WTC11 (cell line): Measurements from ENCODE around the gene CD6. TPM values are rescaled to one million over a fixed set of nuclear protein-coding genes. Genes with fewer than 3 reads are reported as not detected.
A peak's percentile ranks its signal among the peaks of the same experiment; 100 is the strongest.

ENCODE experiments used
- ATAC-seq: fragments of 200-7000 bp; cut with Tn5 transposase; 2 replicates; pipeline ENCODE4 v1.10.0; 2021; ENCODE audit warnings: mild to moderate bottlenecking, moderate library complexity
- CTCF ChIA-PET: fragments of 300-600 bp; sonication (Branson Sonifier 250); formaldehyde crosslinking; loops from one replicate; lab custom pipeline; 2021; ENCODE audit warnings: antibody characterized with exemption; lab: Charles Lee
- POLR2A ChIA-PET: fragments of 350-600 bp; sonication (Branson Sonifier 250); formaldehyde crosslinking; loops from one replicate; lab custom pipeline; 2021; ENCODE audit warnings: antibody characterized with exemption; lab: Charles Lee
- DNase-seq: peaks from one replicate; pipeline ENCODE4 v3.0.0; 2021; ENCODE audit warnings: low spot score
- H3K27ac Mint-ChIP-seq: 2 replicates; pipeline ENCODE4 v1.8.0; 2021; ENCODE audit warnings: mixed read lengths
- H3K27me3 Mint-ChIP-seq: 2 replicates; pipeline ENCODE4 v1.8.0; 2021; ENCODE audit warnings: low read depth, mild to moderate bottlenecking, moderate library complexity, mixed read lengths
- H3K36me3 Mint-ChIP-seq: 2 replicates; pipeline ENCODE4 v1.8.0; 2021; ENCODE audit warnings: mixed read lengths
- H3K4me1 Mint-ChIP-seq: 2 replicates; pipeline ENCODE4 v1.8.0; 2022; ENCODE audit warnings: mixed read lengths
- H3K4me3 Mint-ChIP-seq: 2 replicates; pipeline ENCODE4 v1.8.0; 2021; ENCODE audit warnings: mild to moderate bottlenecking, moderate library complexity, mixed read lengths
- H3K9me3 Mint-ChIP-seq: 2 replicates; pipeline ENCODE4 v1.8.0; 2021; ENCODE audit warnings: mixed read lengths
- ATF3 ChIP-seq: sonication (generic); formaldehyde crosslinking; conservative IDR thresholded peaks from 2 replicates; pipeline ENCODE4 v1.8.1; 2022; ENCODE audit warnings: mild to moderate bottlenecking, missing genetic modification reagents
- CBFB ChIP-seq: sonication (generic); formaldehyde crosslinking; IDR thresholded peaks from 2 replicates; pipeline ENCODE4 v1.8.1; 2022; ENCODE audit warnings: mild to moderate bottlenecking, low read depth, missing genetic modification reagents
- CREM ChIP-seq: sonication (generic); formaldehyde crosslinking; IDR thresholded peaks from 2 replicates; pipeline ENCODE4 v1.8.1; 2022; ENCODE audit warnings: mild to moderate bottlenecking, missing genetic modification reagents, moderate library complexity
- E2F5 ChIP-seq: sonication (generic); formaldehyde crosslinking; IDR thresholded peaks from 2 replicates; pipeline ENCODE4 v1.8.1; 2022; ENCODE audit warnings: mild to moderate bottlenecking, moderate library complexity, missing genetic modification reagents
- FOXK1 ChIP-seq: sonication (generic); formaldehyde crosslinking; IDR thresholded peaks from 2 replicates; pipeline ENCODE4 v1.8.0; 2022; ENCODE audit warnings: mild to moderate bottlenecking, moderate library complexity, missing genetic modification reagents
- FOXP4 ChIP-seq: sonication (generic); formaldehyde crosslinking; IDR thresholded peaks from 2 replicates; pipeline ENCODE4 v1.8.0; 2022; ENCODE audit warnings: mild to moderate bottlenecking, missing genetic modification reagents
- HMGXB4 ChIP-seq: sonication (generic); formaldehyde crosslinking; IDR thresholded peaks from 2 replicates; pipeline ENCODE4 v1.8.1; 2023; ENCODE audit warnings: mild to moderate bottlenecking, moderate library complexity, missing genetic modification reagents
- MXD4 ChIP-seq: fragments of 250-450 bp; sonication (Bioruptor Pico); IDR thresholded peaks from 2 replicates; pipeline ENCODE4 v1.8.0; 2021; ENCODE audit warnings: mild to moderate bottlenecking, moderate library complexity, borderline replicate concordance
- NR1H2 ChIP-seq: sonication (generic); formaldehyde crosslinking; IDR thresholded peaks from 2 replicates; pipeline ENCODE4 v1.9.0; 2021; ENCODE audit warnings: mild to moderate bottlenecking, moderate library complexity, missing genetic modification reagents
- RELA ChIP-seq: sonication (generic); formaldehyde crosslinking; IDR thresholded peaks from 2 replicates; pipeline ENCODE4 v1.8.1; 2022; ENCODE audit warnings: missing genetic modification reagents, mild to moderate bottlenecking, borderline replicate concordance
- SMAD3 ChIP-seq: sonication (generic); formaldehyde crosslinking; IDR thresholded peaks from 2 replicates; pipeline ENCODE4 v1.8.0; 2022; ENCODE audit warnings: missing genetic modification reagents, mild to moderate bottlenecking, borderline replicate concordance
- SMAD4 ChIP-seq: sonication (generic); formaldehyde crosslinking; IDR thresholded peaks from 2 replicates; pipeline ENCODE4 v1.8.0; 2022; ENCODE audit warnings: mild to moderate bottlenecking, missing genetic modification reagents
- STAT6 ChIP-seq: sonication (generic); formaldehyde crosslinking; conservative IDR thresholded peaks from 2 replicates; pipeline ENCODE4 v1.8.1; 2023; ENCODE audit warnings: mild to moderate bottlenecking, low read depth, missing genetic modification reagents, moderate library complexity
- ZMAT4 ChIP-seq: fragments of 250-450 bp; sonication (Bioruptor Pico); IDR thresholded peaks from 2 replicates; pipeline ENCODE4 v1.9.0; 2021; ENCODE audit warnings: mild to moderate bottlenecking
- ZNF317 ChIP-seq: sonication (generic); formaldehyde crosslinking; IDR thresholded peaks from 2 replicates; pipeline ENCODE4 v1.8.1; 2023; ENCODE audit warnings: low read depth, mild to moderate bottlenecking, moderate library complexity, missing genetic modification reagents, borderline replicate concordance
- total RNA-seq: library from RNA; stranded (reverse); gene quantifications from 3 replicates; pipeline ENCODE4 v1.2.3, GENCODE V29; 2021
- TF ChIP-seq, protein P1 (sequence below): sonication (generic); formaldehyde crosslinking; IDR thresholded peaks from 2 replicates; pipeline ENCODE4 v1.8.0; 2023; ENCODE audit warnings: missing genetic modification reagents
- TF ChIP-seq, protein P2 (sequence below): sonication (generic); formaldehyde crosslinking; IDR thresholded peaks from 2 replicates; pipeline ENCODE4 v1.8.1; 2023; ENCODE audit warnings: mild to moderate bottlenecking, missing genetic modification reagents
- TF ChIP-seq, protein P3 (sequence below): sonication (generic); formaldehyde crosslinking; IDR thresholded peaks from 2 replicates; pipeline ENCODE4 v1.8.1; 2023; ENCODE audit warnings: mild to moderate bottlenecking, missing genetic modification reagents, borderline replicate concordance
- TF ChIP-seq, protein P4 (sequence below): sonication (generic); formaldehyde crosslinking; IDR thresholded peaks from 2 replicates; pipeline ENCODE4 v1.8.1; 2023; ENCODE audit warnings: mild to moderate bottlenecking, missing genetic modification reagents, moderate library complexity

Gene CD6
- total RNA-seq, 1 experiment from 2014 or later: 1.0 TPM

DNA sequence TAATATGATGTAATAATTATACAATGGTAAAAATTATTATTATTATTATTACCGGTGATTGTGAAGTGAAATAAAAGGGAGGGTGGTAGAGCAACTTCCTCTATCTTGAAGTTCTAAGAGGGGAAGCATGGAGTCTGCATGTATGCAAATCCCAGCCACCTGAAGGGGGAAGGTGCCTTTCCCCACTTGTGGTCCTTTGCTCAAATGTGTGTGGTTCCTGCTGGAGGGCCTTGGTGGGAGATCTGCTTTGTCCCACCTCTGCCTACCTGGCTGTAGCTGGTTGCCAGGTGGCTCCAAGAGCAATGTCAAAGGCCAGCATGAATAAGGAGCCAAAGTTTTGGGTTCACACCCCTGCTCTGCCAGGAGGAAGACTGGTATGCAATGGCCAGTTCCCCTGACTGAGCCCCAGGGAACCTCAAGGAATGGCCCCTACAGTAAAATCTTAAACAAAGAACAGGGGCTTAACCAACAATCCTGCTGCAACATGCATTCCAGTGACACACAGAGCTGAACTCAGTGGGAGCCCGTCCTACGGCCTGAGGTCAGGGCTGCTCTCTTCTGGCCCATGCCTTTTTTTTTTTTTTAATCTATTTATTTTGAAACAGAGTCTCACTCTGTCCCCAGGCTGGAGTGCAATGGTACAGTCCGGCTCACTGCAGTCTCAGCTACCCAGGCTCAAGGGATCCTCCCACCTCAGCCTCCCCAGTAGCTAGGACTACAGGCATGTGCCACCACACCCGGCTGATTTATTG, 38.7 kb upstream of the CD6 start:
- peak; percentile 43 for ATAC-seq

More for the DNA sequence above, 38.7 kb upstream of the CD6 start:
- ChIA-PET CTCF (interaction anchor here (0.8 to 1.3 kb wide), 2 partner anchors 33 kb away, joined by 3 to 5 read pairs; no protein-coding TSS in a partner anchor), POLR2A (no interaction called here)
- Mint-ChIP-seq H3K27ac (no peak overlapping the region), H3K27me3 (no peaks in the 10 kb centered on the region), H3K4me1 (no peaks in the 10 kb centered on the region), H3K36me3 (peaks cover 18% of the 10 kb centered on the region), H3K9me3 (no peaks in the 10 kb centered on the region), H3K4me3 (no peak overlapping the region)
- no peak for DNase-seq
- TF ChIP-seq CBFB (no peak), FOXK1 (CRISPR knock-in tag) (no peak), ZMAT4 (CRISPR knock-in tag) (no peak), E2F5 (no peak), RELA (CRISPR knock-in tag) (no peak), FOXP4 (CRISPR knock-in tag) (no peak), SMAD4 (no peak), HMGXB4 (CRISPR knock-in tag) (no peak), NR1H2 (CRISPR knock-in tag) (no peak), ZNF317 (CRISPR knock-in tag) (no peak), ATF3 (no peak), MXD4 (CRISPR knock-in tag) (no peak), STAT6 (CRISPR knock-in tag) (no peak), CREM (CRISPR knock-in tag) (no peak), SMAD3 (no peak)
- TF ChIP-seq, protein P1, sequence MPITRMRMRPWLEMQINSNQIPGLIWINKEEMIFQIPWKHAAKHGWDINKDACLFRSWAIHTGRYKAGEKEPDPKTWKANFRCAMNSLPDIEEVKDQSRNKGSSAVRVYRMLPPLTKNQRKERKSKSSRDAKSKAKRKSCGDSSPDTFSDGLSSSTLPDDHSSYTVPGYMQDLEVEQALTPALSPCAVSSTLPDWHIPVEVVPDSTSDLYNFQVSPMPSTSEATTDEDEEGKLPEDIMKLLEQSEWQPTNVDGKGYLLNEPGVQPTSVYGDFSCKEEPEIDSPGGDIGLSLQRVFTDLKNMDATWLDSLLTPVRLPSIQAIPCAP (CRISPR knock-in tag): no peak
- TF ChIP-seq, protein P2, sequence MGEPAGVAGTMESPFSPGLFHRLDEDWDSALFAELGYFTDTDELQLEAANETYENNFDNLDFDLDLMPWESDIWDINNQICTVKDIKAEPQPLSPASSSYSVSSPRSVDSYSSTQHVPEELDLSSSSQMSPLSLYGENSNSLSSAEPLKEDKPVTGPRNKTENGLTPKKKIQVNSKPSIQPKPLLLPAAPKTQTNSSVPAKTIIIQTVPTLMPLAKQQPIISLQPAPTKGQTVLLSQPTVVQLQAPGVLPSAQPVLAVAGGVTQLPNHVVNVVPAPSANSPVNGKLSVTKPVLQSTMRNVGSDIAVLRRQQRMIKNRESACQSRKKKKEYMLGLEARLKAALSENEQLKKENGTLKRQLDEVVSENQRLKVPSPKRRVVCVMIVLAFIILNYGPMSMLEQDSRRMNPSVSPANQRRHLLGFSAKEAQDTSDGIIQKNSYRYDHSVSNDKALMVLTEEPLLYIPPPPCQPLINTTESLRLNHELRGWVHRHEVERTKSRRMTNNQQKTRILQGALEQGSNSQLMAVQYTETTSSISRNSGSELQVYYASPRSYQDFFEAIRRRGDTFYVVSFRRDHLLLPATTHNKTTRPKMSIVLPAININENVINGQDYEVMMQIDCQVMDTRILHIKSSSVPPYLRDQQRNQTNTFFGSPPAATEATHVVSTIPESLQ (CRISPR knock-in tag): no peak
- TF ChIP-seq, protein P3, sequence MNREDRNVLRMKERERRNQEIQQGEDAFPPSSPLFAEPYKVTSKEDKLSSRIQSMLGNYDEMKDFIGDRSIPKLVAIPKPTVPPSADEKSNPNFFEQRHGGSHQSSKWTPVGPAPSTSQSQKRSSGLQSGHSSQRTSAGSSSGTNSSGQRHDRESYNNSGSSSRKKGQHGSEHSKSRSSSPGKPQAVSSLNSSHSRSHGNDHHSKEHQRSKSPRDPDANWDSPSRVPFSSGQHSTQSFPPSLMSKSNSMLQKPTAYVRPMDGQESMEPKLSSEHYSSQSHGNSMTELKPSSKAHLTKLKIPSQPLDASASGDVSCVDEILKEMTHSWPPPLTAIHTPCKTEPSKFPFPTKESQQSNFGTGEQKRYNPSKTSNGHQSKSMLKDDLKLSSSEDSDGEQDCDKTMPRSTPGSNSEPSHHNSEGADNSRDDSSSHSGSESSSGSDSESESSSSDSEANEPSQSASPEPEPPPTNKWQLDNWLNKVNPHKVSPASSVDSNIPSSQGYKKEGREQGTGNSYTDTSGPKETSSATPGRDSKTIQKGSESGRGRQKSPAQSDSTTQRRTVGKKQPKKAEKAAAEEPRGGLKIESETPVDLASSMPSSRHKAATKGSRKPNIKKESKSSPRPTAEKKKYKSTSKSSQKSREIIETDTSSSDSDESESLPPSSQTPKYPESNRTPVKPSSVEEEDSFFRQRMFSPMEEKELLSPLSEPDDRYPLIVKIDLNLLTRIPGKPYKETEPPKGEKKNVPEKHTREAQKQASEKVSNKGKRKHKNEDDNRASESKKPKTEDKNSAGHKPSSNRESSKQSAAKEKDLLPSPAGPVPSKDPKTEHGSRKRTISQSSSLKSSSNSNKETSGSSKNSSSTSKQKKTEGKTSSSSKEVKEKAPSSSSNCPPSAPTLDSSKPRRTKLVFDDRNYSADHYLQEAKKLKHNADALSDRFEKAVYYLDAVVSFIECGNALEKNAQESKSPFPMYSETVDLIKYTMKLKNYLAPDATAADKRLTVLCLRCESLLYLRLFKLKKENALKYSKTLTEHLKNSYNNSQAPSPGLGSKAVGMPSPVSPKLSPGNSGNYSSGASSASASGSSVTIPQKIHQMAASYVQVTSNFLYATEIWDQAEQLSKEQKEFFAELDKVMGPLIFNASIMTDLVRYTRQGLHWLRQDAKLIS (CRISPR knock-in tag): no peak
- TF ChIP-seq, protein P4, sequence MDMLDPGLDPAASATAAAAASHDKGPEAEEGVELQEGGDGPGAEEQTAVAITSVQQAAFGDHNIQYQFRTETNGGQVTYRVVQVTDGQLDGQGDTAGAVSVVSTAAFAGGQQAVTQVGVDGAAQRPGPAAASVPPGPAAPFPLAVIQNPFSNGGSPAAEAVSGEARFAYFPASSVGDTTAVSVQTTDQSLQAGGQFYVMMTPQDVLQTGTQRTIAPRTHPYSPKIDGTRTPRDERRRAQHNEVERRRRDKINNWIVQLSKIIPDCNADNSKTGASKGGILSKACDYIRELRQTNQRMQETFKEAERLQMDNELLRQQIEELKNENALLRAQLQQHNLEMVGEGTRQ: no peak
